HEK293 (cell line): ENCODE measurements around the gene SETD1A.

Experiments used
- BCL11A ChIP-seq: fragments of 450-650 bp; formaldehyde crosslinking; IDR thresholded peaks from 2 replicates; pipeline ENCODE4 v1.5.1; 2016; ENCODE audit warnings: low read depth, missing biosample characterization, missing genetic modification characterization
- GLIS1 ChIP-seq: fragments of 450-650 bp; formaldehyde crosslinking; IDR thresholded peaks from 2 replicates; pipeline ENCODE4 v1.5.1; 2016; ENCODE audit warnings: missing biosample characterization, missing genetic modification characterization
- PATZ1 ChIP-seq: fragments of 450-650 bp; formaldehyde crosslinking; IDR thresholded peaks from 2 replicates; pipeline ENCODE4 v1.5.1; 2016; ENCODE audit warnings: missing biosample characterization, missing genetic modification characterization
- SALL2 ChIP-seq: fragments of 450-650 bp; formaldehyde crosslinking; IDR thresholded peaks from 2 replicates; pipeline ENCODE4 v1.5.0; 2017; ENCODE audit warnings: missing biosample characterization, mild to moderate bottlenecking, missing genetic modification characterization, borderline replicate concordance
- SETDB1 ChIP-seq: IDR thresholded peaks from one replicate; pipeline ENCODE4 v1.6.1; 2017; ENCODE audit warnings: mild to moderate bottlenecking, low read length, moderate library complexity, mixed read lengths; ENCODE audit not compliant: insufficient read length
- ZNF133 ChIP-seq: fragments of 450-650 bp; formaldehyde crosslinking; IDR thresholded peaks from 2 replicates; pipeline ENCODE4 v1.5.1; 2016; ENCODE audit warnings: missing biosample characterization, missing genetic modification characterization
- ZNF140 ChIP-seq: fragments of 450-650 bp; formaldehyde crosslinking; IDR thresholded peaks from 2 replicates; pipeline ENCODE4 v1.5.1; 2016; ENCODE audit warnings: missing biosample characterization, missing genetic modification characterization
- ZNF148 ChIP-seq: fragments of 450-650 bp; formaldehyde crosslinking; IDR thresholded peaks from 2 replicates; pipeline ENCODE4 v1.5.0; 2017; ENCODE audit warnings: missing biosample characterization, missing genetic modification characterization, borderline replicate concordance
- ZNF214 ChIP-seq: fragments of 450-650 bp; formaldehyde crosslinking; IDR thresholded peaks from 2 replicates; pipeline ENCODE4 v1.5.1; 2017; ENCODE audit warnings: missing biosample characterization, mild to moderate bottlenecking, missing genetic modification characterization, borderline replicate concordance
- ZNF302 ChIP-seq: fragments of 450-650 bp; formaldehyde crosslinking; IDR thresholded peaks from 2 replicates; pipeline ENCODE4 v1.5.1; 2016; ENCODE audit warnings: missing biosample characterization, missing genetic modification characterization, low read depth
- ZNF335 ChIP-seq: fragments of 450-650 bp; formaldehyde crosslinking; conservative IDR thresholded peaks from 2 replicates; pipeline ENCODE4 v1.5.1; 2016; ENCODE audit warnings: missing biosample characterization, missing genetic modification characterization
- ZNF416 ChIP-seq: fragments of 450-650 bp; formaldehyde crosslinking; IDR thresholded peaks from 2 replicates; pipeline ENCODE4 v1.5.1; 2016; ENCODE audit warnings: missing biosample characterization, missing genetic modification characterization
- ZNF530 ChIP-seq: fragments of 450-650 bp; formaldehyde crosslinking; IDR thresholded peaks from 2 replicates; pipeline ENCODE4 v1.5.1; 2016; ENCODE audit warnings: low read depth, missing biosample characterization, missing genetic modification characterization
- ZNF571 ChIP-seq: fragments of 450-650 bp; formaldehyde crosslinking; IDR thresholded peaks from 2 replicates; pipeline ENCODE4 v1.5.0; 2017; ENCODE audit warnings: missing biosample characterization, missing genetic modification characterization
- ZNF600 ChIP-seq: fragments of 450-650 bp; formaldehyde crosslinking; IDR thresholded peaks from 2 replicates; pipeline ENCODE4 v1.5.1; 2016; ENCODE audit warnings: missing biosample characterization, missing genetic modification characterization
- ZNF623 ChIP-seq: fragments of 450-650 bp; formaldehyde crosslinking; IDR thresholded peaks from 2 replicates; pipeline ENCODE4 v1.5.1; 2016; ENCODE audit warnings: missing biosample characterization, missing genetic modification characterization
- ZNF670 ChIP-seq: fragments of 450-650 bp; formaldehyde crosslinking; IDR thresholded peaks from 2 replicates; pipeline ENCODE4 v1.5.1; 2016; ENCODE audit warnings: missing biosample characterization, missing genetic modification characterization, low read depth
- ZNF677 ChIP-seq: fragments of 450-650 bp; IDR thresholded peaks from 2 replicates; pipeline ENCODE4 v1.5.0; 2018; ENCODE audit warnings: missing biosample characterization, mild to moderate bottlenecking, missing genetic modification characterization, moderate library complexity
- ZNF692 ChIP-seq: fragments of 450-650 bp; formaldehyde crosslinking; IDR thresholded peaks from 2 replicates; pipeline ENCODE4 v1.5.1; 2016; ENCODE audit warnings: missing biosample characterization, missing genetic modification characterization
- ZSCAN16 ChIP-seq: fragments of 450-650 bp; formaldehyde crosslinking; IDR thresholded peaks from 2 replicates; pipeline ENCODE4 v1.5.1; 2016; ENCODE audit warnings: missing biosample characterization, missing genetic modification characterization
- ZSCAN23 ChIP-seq: fragments of 450-650 bp; formaldehyde crosslinking; IDR thresholded peaks from 2 replicates; pipeline ENCODE4 v1.5.1; 2016; ENCODE audit warnings: missing biosample characterization, missing genetic modification characterization
- ZSCAN4 ChIP-seq: fragments of 450-650 bp; formaldehyde crosslinking; IDR thresholded peaks from 2 replicates; pipeline ENCODE4 v1.5.1; 2017; ENCODE audit warnings: missing biosample characterization, missing genetic modification characterization
- ZSCAN5A ChIP-seq: fragments of 450-650 bp; formaldehyde crosslinking; IDR thresholded peaks from 2 replicates; pipeline ENCODE4 v1.5.1; 2016; ENCODE audit warnings: missing biosample characterization, missing genetic modification characterization

The SETD1A gene

GRCh38 chr16:30946671-30947540 is 10.6 kb upstream of the SETD1A start (continued):
- TF ChIP-seq ZNF148 (tag by site-specific recombination) = no peak
- TF ChIP-seq ZNF335 (tag by site-specific recombination) = no peak
- no peak for TF ChIP-seq ZSCAN23
- TF ChIP-seq ZNF623 = no peak
- peak; percentile 71 for TF ChIP-seq GLIS1 (tag by site-specific recombination)
- TF ChIP-seq ZNF677 = no peak
- no peak for TF ChIP-seq BCL11A (tag by site-specific recombination)
- 0 out of 2 replicates have a peak, but pooled peaks have one; percentile 27 for TF ChIP-seq PATZ1
- TF ChIP-seq ZNF571 (tag by site-specific recombination) = no peak
- TF ChIP-seq ZNF416 (tag by site-specific recombination) = no peak
- no peak for TF ChIP-seq SETDB1
- TF ChIP-seq ZNF133 (tag by site-specific recombination) = no peak
- TF ChIP-seq ZNF600 (tag by site-specific recombination) = peak; percentile 55; the same call in 1 of the 2 replicates
- no peak for TF ChIP-seq ZNF530
- no peak for TF ChIP-seq ZSCAN4 (tag by site-specific recombination)
- no peak for TF ChIP-seq ZSCAN5A
- no peak for TF ChIP-seq SALL2
- no peak for TF ChIP-seq ZNF692
- TF ChIP-seq ZSCAN16 (tag by site-specific recombination) = no peak
- TF ChIP-seq ZNF214 (tag by site-specific recombination) = no peak
- no peak for TF ChIP-seq ZNF302 (tag by site-specific recombination)
- no peak for TF ChIP-seq ZNF670 (tag by site-specific recombination)
- no peak for TF ChIP-seq ZNF140 (tag by site-specific recombination)
